ENCODE data around the gene PIGU. TPM values are rescaled to one million over a fixed set of nuclear protein-coding genes. Genes with fewer than 3 reads are reported as not detected.

Gene PIGU
- total and polyA plus RNA-seq, 2 of the 13 experiments (the other 11 are each of a cell fraction or from before 2014, with no cell fraction given) = 45.5 to 231 TPM

DNA sequence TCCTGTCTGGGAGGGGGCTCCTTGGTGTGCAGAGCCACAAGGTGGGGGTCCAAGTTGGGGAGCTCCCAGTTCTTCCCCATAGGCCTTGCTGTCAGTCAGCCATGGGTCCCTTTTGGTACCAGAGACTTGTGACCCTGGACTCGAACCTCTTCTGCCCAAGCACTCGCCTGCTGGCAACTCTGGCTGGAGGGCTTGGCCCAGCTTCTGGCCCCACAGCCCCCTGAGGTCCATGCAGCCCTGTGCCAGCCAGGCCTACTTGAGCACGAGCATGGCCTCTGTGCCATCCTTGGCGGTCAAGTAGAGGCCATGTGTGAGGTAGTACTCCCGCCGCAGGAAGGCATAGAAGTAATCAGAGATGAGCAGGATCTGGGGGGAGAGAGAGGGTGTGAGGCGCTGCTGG lies 116.3 kb downstream of the PIGU start:
- no peak overlapping the region for H3K4me2 ChIP-seq (ENCODE audit: low read depth, low read length)

More for the DNA sequence above, 116.3 kb downstream of the PIGU start:
- WGBS (ENCODE audit: low lambda C conversion rate) = 99% methylated on average over 7 of the region's 7 CpGs
- Histone ChIP-seq H3K9ac (ENCODE audit: insufficient read depth, low read depth, low read length) (no peak overlapping the region), H3K9me3 (ENCODE audit: low read length) (no peaks in the 10 kb centered on the region), H3K4me1 (ENCODE audit: insufficient read depth, low read length) (no peaks in the 10 kb centered on the region), H2AFZ (ENCODE audit: low read length) (no peak overlapping the region), H3K27ac (ENCODE audit: extremely low read length, insufficient read depth, low read length) (no peak overlapping the region), H3K4me3 (replicated peaks in 1 of 3; ENCODE audit: insufficient read depth in 1 of 3, low read depth in 2 of 3, low read length in 3 of 3) (no peak overlapping the region), H3K36me3 (replicated peaks in 1 of 2; ENCODE audit: control insufficient read depth in 1 of 2, insufficient read depth in 2 of 2, low read length in 2 of 2) (peaks cover 16 to 24% of the 10 kb centered on the region in 2 experiments; a peak in 4 of 5 replicates), H3K79me2 (ENCODE audit: insufficient read depth, low read length) (no peaks in the 10 kb centered on the region), H4K20me1 (ENCODE audit: insufficient read depth, low read length) (no peaks in the 10 kb centered on the region), H3K27me3 (ENCODE audit: control insufficient read depth in 1 of 2, insufficient read depth in 2 of 2, low read length in 2 of 2) (no peaks in the 10 kb centered on the region)
- FAIRE-seq (no peak), DNase-seq (ENCODE audit: low spot score) (no peak), ATAC-seq (no peak)
- no TSS peak for BruUV-seq (replicated peaks)
- intact Hi-C loops (cut with micrococcal nuclease; ENCODE audit: unreplicated experiment) = no loop called here
- TF ChIP-seq MYC (CRISPR knock-in tag; IDR thresholded peaks at IDR 0.05; ENCODE audit: borderline replicate concordance) (no peak), HOXA3 (CRISPR knock-in tag; IDR thresholded peaks at IDR 0.05) (no peak), SP1 (IDR thresholded peaks at IDR 0.05) (no peak), SP1 (CRISPR knock-in tag; IDR thresholded peaks at IDR 0.05) (no peak), THRA (CRISPR knock-in tag; IDR thresholded peaks at IDR 0.05; ENCODE audit: borderline replicate concordance) (no peak), CBX1 (IDR thresholded peaks at IDR 0.05; ENCODE audit: low read depth) (no peak), FOXA1 (IDR thresholded peaks at IDR 0.05) (no peak), FOXA1 (CRISPR knock-in tag; IDR thresholded peaks at IDR 0.05) (no peak)
- TF ChIP-seq, protein P1, sequence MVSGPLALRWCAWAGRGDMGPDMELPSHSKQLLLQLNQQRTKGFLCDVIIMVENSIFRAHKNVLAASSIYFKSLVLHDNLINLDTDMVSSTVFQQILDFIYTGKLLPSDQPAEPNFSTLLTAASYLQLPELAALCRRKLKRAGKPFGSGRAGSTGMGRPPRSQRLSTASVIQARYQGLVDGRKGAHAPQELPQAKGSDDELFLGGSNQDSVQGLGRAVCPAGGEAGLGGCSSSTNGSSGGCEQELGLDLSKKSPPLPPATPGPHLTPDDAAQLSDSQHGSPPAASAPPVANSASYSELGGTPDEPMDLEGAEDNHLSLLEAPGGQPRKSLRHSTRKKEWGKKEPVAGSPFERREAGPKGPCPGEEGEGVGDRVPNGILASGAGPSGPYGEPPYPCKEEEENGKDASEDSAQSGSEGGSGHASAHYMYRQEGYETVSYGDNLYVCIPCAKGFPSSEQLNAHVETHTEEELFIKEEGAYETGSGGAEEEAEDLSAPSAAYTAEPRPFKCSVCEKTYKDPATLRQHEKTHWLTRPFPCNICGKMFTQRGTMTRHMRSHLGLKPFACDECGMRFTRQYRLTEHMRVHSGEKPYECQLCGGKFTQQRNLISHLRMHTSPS (CRISPR knock-in tag; IDR thresholded peaks at IDR 0.05; ENCODE audit: low read depth) = no peak
- ChIA-PET POLR2A (no interaction called here), CTCF (ENCODE audit: low intra/inter-chr PET ratio, low total read pairs) (no interaction called here)
- in situ Hi-C loops (cut with HindIII; ENCODE audit: extremely low pct_ligation_motif_present, low pct_unique_long_range_greater_than_20kb) = no loop called here
